HEK293T (cell line): ENCODE measurements around the gene MRPL23.

Source experiments
- TARDBP ChIP-seq: fragments of 450-650 bp; IDR thresholded peaks from 2 replicates; pipeline ENCODE4 v1.6.1; 2016
- TF ChIP-seq, protein P1 (sequence below): fragments of 450-650 bp; IDR thresholded peaks from 2 replicates; pipeline ENCODE4 v1.6.1; 2016

DNA sequence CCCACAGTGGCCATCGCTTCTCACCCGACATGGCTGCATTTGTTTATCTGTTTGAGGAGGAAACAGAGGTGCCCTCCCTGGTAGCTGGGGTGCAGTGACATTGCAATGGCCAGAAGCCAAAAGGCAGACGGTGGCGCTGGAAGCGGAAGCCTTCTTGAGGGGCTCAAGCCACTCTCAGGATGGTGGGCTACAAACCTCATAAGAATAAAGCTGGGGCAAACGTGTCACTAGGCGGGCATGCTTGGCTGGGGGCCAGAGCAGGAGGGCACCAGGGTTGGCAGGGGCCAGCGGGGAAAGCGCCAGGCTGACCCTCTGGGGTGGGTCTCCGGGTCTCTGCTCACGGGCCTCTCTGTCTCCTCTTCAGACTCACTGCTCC, 15.0 kb upstream of the MRPL23 start:
- no peak for TF ChIP-seq TARDBP
- TF ChIP-seq, protein P1, sequence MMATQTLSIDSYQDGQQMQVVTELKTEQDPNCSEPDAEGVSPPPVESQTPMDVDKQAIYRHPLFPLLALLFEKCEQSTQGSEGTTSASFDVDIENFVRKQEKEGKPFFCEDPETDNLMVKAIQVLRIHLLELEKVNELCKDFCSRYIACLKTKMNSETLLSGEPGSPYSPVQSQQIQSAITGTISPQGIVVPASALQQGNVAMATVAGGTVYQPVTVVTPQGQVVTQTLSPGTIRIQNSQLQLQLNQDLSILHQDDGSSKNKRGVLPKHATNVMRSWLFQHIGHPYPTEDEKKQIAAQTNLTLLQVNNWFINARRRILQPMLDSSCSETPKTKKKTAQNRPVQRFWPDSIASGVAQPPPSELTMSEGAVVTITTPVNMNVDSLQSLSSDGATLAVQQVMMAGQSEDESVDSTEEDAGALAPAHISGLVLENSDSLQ = no peak
